GM18873 (cell line): ENCODE data around the gene RBL1.
"Not testable (repeated sequence)": the region's sequence is repeated elsewhere in the genome, so short reads cannot be mapped to it uniquely, and the experiment has no call there.

Experiments used
- ATAC-seq: cut with Tn5 transposase; IDR thresholded peaks from one replicate; pipeline ENCODE4 v1.9.1; 2021; ENCODE audit warnings: mild to moderate bottlenecking, moderate library complexity, moderate number of reproducible peaks; ENCODE audit not compliant: unreplicated experiment, low FRiP score

RBL1 gene

GRCh38 chr20:37095599-37096414 lies at the start of gene RBL1:
Gene RBL1, minus strand, starts transcription at chr20:37095997. Its CDS starts 69 bp downstream, at chr20:37095928.
- peak; percentile 47 for ATAC-seq

- ATAC-seq, result no peak
Observed at GRCh38 chr20:37144856-37145404, 49.1 kb upstream of the RBL1 start.

GRCh38 chr20:37142708-37143107 lies 46.9 kb upstream of the RBL1 start:
- ATAC-seq, result no peak

DNA sequence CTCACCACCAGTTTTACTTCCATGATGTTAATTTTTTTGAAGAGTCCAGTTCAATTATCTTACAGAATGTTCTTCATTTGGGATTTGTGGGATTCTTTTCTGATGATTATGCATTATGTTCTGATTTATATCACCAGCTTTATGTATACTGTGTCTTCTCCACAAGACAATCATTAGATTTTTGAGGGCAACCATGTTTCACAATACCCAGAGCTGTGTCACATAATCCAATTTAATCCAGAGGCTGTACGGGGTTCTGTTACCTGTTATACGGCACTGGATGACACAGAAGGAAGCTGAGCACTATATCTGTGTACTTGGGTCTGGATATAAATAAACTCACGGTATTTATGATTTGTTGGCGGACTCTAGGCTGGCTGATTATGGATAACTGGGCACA lies 41.8 kb upstream of the RBL1 start:
- no peak for ATAC-seq

DNA sequence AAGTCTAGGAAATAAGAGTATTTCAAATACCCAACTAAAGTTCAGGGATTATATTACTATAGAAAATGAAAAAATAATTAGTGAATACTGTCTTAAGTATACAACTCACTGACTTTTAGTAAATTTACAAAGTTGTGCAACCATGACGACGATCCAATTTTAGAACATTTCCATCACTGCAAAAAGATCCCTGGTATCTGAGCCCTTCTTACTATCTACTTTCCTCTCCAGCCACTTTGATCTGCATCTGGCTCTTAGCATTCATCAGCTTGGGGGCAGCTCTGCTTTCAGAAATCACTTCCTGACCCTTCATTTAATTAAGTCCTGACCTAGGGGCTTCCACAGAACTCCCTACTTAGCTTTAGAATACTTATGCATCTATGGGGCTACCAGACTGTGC lies 38.2 kb upstream of the RBL1 start:
- no peak for ATAC-seq

DNA sequence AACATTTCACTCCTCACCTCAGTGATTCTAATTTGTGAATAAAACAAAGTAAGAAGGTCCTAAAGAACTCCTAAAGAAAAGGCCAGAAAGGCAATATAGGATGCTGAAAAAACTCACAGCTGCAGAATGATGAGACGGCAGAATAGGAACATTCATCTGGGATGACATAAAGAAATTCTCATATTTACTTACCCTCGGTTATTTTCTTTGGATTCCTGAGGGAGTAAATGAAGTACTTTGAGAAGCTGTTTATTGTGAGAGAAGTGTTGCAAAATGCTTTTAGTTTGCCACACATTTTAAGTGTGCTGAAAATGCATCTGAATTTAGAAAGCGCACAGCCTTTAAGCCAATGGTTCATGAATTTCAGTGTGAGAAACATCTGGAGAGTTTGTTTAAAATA lies 35.7 kb upstream of the RBL1 start:
- ATAC-seq, result no peak

DNA sequence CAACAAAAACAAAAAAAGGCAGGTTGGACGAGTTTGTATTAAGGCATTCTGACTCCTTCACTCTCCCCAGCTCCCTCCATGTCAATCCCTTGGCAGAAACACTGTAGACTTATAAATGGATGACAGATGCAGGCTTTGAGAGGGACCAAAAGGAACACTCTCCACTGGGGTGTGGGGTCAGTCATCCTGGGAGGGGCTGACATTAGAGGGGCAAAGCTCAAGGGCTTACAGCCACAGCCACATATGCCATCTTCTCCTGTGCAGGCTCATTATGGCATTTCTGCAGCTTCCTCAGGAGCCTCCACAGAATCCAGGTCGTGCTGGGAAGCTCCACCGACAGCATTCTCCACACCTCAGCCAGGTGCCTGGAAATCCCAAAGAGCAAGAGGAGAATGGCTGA lies 33.0 kb upstream of the RBL1 start:
- ATAC-seq, result no peak

DNA sequence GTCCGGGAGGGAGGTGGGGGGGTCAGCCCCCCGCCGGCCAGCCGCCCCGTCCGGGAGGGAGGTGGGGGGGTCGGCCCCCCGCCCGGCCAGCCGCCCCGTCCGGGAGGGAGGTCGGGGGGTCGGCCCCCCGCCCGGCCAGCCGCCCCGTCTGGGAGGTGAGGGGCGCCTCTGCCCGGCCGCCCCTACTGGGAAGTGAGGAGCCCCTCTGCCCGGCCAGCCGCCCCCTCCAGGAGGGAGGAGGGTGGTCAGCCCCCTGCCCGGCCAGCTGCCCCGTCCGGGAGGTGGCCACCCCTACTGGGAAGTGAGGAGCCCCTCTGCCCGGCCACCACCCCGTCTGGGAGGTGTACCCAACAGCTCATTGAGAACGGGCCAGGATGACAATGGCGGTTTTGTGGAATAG lies 30.5 kb upstream of the RBL1 start:
- ATAC-seq, result not testable (repeated sequence)

- ATAC-seq, result no peak
Observed at GRCh38 chr20:37123441-37123840, 27.6 kb upstream of the RBL1 start.

- no peak for ATAC-seq
Observed at GRCh38 chr20:37120497-37120896, 24.7 kb upstream of the RBL1 start.

DNA sequence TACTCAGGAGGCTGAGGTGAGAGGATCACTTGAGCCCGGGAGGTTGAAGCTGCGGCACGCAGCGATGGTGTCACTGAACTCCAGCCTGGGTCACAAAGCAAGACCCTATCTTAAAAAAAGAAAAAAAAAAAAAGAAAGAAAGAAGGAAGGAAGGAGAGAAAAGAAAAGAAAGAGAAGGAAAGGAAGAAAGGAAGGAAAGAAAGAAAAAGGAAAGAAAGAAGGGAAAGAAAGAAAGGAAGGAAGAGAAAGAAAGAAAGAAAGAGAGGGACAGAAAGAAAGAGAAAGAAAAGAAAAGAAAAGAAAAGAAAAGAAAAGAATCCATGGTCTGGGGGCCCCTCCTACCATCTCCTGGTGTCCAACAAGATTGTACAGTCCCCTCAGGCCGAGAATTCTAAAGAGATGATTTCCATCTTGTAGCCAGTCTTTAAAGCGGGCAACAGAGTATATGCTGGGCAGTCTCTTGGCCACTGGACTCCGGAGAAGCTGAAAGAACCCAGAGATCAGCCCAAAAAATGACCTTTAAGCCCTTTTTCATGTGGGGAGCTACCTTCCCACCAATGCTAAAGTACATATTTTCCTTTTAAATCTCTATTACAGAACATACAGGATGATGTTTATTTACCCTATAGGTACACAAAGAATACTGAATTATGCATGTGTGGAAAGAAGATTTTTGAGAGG lies 23.7 kb upstream of the RBL1 start:
- ATAC-seq, result no peak

DNA sequence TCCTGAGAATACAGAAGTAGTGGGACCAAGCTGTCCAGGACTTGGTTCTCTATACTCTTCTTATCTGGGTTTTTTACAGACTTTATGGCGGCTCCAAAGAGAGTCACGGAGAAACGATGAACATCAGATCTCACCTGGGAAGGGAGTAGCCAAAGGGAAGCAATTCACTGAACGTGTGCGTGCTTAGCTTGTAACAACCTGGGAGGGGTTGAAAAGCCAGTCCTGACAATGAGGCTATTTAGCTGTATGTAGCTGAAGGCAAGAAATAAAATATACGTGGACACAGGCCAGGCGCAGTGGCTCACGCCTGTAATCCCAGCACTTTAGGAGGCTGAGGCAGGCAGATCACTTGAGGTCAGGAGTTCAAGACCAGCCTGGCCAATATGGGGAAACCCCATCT lies 18.2 kb upstream of the RBL1 start:
- ATAC-seq, result no peak

DNA sequence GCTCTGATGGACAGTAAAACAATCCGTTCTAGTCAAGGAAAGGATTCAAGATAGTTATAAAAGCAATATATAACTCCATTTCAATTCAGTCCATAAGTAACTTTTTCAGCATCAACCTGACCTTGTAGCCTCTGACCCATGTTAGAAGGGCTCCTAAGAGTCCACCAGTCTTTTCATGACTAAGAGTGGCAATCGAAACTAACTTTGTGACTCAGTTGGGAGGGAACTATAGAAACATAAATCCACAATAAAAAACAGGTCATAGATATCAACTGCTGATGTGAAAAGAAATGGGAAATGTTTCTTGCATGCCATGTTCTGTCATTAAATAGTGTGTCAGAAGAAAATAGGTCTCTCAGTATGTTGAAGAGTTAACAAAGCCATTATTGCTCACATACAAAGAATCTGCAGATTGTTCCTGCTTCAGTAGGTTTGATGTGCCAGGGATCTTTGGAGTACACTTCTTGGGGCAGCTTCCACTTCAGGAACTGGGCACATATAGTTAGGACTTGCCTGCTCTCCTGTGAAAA lies 16.2 kb upstream of the RBL1 start:
- ATAC-seq, result no peak

DNA sequence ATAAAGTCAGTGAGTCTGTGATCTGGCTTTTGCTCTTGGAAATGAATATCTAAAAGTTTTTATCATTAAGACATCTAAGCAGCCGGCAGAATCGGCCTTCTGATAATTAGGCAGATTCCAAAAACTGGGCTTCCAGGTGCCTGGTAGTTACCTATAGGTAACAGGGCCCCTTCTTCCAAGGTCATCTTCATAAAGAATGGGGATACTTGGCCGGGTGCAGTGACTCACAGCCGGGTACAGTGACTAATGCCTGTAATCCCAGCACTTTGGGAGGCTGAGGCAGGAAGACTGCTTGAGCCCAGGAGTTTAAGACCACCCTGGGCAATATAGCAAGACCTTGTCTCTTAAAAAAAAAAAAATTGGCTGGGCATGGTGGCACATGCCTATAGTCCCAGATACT lies 12.9 kb upstream of the RBL1 start:
- no peak for ATAC-seq

GRCh38 chr20:37102571-37102970 lies 6.8 kb upstream of the RBL1 start:
- no peak for ATAC-seq

DNA sequence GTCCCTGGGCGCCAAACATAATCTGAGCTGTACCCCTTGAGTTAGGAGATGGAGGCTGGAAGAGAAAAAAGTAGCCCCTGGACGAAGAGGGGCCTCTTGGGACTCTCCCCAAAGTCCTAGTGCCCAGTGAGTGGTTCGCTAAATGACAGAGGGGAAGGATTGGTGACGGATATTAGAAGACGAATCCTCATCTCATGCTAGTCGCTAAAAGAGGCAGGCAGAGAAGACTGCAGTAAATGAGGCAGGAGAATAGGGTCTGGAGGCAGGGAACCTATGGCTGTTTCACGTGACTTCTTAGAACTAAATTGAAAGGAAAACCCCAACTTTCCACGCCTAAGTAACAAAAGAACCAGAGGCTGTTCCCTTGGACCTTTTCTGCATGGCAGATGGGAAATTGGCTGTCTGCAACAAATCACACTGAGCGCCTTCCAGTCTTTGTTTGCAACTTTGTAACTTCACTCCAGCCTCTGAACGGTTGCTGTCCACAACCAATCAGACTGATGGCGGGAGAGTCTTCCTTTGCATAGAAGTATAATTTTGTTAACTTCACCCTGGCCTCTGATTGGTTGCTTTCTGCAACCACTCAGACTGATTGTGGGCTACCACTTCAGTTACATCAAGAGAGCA lies 731 bp upstream of the RBL1 start:
- peak; percentile 9 for ATAC-seq

DNA sequence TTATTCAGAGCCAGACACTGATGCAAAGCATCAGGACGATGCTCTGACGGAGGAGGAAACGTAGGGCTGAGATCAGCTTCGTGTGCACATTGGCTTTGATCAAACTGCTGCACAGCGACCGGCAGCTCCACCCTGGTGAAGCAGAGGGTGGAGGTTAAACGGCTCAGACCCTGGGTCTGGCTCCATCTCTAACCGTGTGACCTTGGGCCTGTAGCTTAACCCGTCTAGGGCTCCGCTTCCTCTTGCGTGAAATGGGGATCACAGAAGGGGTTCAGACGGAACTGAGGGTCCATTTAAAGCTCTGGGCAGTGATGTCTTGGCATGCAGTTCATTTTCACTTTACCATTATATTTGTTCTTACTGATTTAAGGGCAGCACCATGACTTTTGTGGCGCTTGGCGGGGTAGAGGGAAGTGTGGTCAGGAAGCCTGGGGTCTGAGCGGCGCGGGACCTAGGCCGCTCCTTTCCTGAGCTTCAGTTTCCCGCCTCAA lies 644 bp downstream of the RBL1 start:
- no peak for ATAC-seq

GRCh38 chr20:37090407-37090806 lies 5.4 kb downstream of the RBL1 start:
- ATAC-seq, result no peak

DNA sequence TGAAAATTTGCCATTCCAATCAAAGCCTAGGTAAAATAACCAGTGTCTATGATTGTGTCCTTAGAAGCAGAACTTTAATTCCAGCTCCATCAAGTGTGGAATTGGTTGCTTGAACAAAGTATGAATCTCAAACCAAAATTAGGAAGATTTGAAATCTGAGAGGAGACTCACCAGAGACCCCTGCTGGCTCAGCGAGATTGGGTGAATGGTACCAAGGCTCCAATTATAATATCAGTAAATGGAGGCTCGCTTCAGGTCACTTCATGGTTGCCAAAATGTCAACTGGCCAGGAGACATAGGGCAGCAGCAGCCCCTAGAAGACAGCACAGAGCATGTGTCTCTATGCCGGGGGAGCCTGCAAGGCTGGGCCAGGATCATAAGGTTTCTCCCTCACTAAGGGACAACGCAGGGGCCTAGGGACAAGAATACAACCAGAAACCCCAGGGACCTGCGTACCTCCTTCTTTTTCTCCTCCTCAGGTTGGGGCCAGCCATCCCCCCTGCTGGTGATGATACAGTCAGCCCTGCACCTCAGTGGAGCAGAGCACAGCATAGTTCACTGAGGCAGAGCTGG lies 14.0 kb downstream of the RBL1 start:
- no peak for ATAC-seq

- ATAC-seq, result no peak
Observed at GRCh38 chr20:37077009-37077408, 18.8 kb downstream of the RBL1 start.
